ENCODE data around the gene SNED1.

SNED1 gene

DNA sequence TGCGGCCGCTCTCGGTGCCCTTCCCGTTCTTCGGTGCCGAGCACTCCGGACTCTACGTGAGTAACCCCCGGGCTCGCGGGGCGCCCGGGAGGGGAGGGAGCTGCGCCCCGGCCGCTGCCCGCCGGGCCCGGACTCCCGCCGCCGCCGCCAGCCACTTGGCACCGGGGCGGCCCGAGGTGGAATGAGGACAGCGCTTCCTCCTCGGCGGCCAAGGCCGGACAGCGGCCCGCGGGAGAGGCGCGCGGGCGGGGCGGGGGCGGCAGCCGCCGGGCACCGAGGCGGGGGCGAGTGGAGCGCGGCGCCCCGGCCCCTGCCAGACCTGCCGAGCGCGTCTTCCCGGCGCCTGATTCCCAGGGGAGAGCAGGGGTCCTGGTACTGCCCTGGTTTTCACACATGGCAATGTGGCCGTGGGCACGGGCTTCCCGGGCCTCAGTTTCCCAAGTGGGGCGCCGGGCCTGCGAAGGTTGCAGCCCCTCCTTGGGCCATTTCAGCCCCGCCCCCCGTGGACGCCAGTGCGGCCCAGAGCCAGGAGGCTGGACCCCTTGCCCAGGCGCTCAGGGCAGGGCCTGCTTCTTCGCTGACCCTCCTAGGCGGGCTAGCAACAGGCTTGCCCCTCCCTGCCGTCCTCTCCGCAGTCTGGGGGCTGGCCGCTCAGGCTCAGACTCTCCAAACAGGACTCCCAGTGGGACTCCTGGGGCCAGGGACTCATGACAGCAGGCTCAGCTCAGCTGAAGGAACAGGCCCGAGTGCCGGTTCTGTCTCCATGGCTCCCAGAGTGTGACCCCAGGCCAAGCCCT, 775 bp downstream of the SNED1 start:
- Histone ChIP-seq H3K4me3 (ENCODE audit: low read depth, low read length) (peak overlapping the region; percentile 83), H3K27me3 (ENCODE audit: control insufficient read depth, insufficient read depth, low read length) (peaks cover 33% of the 10 kb centered on the region), H3K9ac (ENCODE audit: low read depth, low read length) (no peak overlapping the region), H3K9me3 (ENCODE audit: control insufficient read depth, insufficient read depth, low read length) (peaks cover 9% of the 10 kb centered on the region), H3K4me1 (ENCODE audit: control insufficient read depth, insufficient read depth, low read length) (peaks cover 3% of the 10 kb centered on the region; the same call in 1 of the 2 replicates), H3K36me3 (ENCODE audit: control insufficient read depth, insufficient read depth, low read length) (no peaks in the 10 kb centered on the region), H3K27ac (ENCODE audit: low read depth, low read length) (no peak overlapping the region)

DNA sequence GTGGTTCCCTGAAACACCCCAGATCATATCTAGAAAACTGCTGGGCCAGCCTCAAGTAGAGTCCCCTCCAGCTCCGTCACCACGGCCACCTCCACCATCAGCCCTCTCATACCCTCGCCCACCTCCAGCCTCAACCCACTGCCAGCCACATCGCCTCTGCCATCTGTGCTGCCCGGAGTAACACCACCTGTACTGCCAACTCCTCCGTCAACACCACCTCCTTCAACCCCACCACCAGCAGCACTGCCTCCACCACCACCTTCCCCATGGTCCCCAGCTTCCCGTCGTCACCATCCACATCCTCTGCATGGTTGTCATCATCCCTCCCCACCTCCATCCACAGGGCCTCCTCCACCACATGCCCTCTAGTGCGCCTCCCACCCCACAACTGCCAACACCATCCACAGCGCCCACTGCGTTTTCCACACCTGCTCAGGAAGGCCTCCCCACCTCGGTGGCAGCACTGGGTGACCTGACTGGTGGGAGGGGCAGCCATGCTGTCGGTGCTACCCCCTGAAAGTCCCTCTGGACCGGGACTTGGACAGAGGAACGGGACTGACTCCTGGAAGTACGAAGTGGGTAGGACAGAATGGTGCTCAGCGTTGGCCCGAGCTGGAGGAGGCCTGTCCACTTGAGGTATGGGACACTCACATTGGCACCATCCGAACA, 1.6 kb downstream of the SNED1 start:
- H3K27me3 ChIP-seq (ENCODE audit: control insufficient read depth, insufficient read depth, low read length) = peaks cover 33% of the 10 kb centered on the region
- no peak overlapping the region for H3K4me3 ChIP-seq (ENCODE audit: low read depth, low read length)
- H3K36me3 ChIP-seq (ENCODE audit: control insufficient read depth, insufficient read depth, low read length) = no peaks in the 10 kb centered on the region
- H3K9me3 ChIP-seq (ENCODE audit: control insufficient read depth, insufficient read depth, low read length) = peaks cover 9% of the 10 kb centered on the region
- H3K27ac ChIP-seq (ENCODE audit: low read depth, low read length) = no peak overlapping the region
- H3K9ac ChIP-seq (ENCODE audit: low read depth, low read length) = no peak overlapping the region
- peaks cover 3% of the 10 kb centered on the region; the same call in 1 of the 2 replicates for H3K4me1 ChIP-seq (ENCODE audit: control insufficient read depth, insufficient read depth, low read length)

DNA sequence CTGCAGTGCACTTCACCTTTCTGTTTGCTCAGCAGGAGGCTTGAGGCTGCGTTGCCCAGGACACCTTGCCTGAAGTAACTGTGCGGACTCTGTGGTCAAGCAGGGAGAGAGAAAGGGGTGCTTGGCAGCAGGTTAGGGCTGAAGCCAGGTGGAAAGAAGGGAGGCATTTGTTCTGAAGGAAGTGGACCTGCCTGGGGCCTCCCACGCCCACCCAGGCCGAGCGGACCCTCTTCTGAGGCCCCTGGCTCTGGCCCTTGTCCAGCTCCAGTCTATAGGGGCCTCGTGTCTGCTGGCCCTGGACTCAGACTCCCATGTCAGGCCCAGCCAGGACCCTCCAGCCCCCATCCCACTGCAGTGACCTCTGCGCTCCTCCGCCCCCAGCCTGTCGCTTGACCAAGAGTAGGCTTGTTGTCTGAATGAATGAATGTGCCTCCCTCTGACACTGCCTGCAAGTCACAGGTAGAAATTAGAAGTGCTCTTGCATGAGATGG, 2.5 kb downstream of the SNED1 start:
- no peaks in the 10 kb centered on the region for H3K36me3 ChIP-seq (ENCODE audit: control insufficient read depth, insufficient read depth, low read length)
- H3K4me1 ChIP-seq (ENCODE audit: control insufficient read depth, insufficient read depth, low read length) = peaks cover 3% of the 10 kb centered on the region; the same call in 1 of the 2 replicates
- H3K4me3 ChIP-seq (ENCODE audit: low read depth, low read length) = no peak overlapping the region
- peaks cover 33% of the 10 kb centered on the region for H3K27me3 ChIP-seq (ENCODE audit: control insufficient read depth, insufficient read depth, low read length)
- H3K9me3 ChIP-seq (ENCODE audit: control insufficient read depth, insufficient read depth, low read length) = peaks cover 15% of the 10 kb centered on the region
- H3K9ac ChIP-seq (ENCODE audit: low read depth, low read length) = no peak overlapping the region
- H3K27ac ChIP-seq (ENCODE audit: low read depth, low read length) = no peak overlapping the region

DNA sequence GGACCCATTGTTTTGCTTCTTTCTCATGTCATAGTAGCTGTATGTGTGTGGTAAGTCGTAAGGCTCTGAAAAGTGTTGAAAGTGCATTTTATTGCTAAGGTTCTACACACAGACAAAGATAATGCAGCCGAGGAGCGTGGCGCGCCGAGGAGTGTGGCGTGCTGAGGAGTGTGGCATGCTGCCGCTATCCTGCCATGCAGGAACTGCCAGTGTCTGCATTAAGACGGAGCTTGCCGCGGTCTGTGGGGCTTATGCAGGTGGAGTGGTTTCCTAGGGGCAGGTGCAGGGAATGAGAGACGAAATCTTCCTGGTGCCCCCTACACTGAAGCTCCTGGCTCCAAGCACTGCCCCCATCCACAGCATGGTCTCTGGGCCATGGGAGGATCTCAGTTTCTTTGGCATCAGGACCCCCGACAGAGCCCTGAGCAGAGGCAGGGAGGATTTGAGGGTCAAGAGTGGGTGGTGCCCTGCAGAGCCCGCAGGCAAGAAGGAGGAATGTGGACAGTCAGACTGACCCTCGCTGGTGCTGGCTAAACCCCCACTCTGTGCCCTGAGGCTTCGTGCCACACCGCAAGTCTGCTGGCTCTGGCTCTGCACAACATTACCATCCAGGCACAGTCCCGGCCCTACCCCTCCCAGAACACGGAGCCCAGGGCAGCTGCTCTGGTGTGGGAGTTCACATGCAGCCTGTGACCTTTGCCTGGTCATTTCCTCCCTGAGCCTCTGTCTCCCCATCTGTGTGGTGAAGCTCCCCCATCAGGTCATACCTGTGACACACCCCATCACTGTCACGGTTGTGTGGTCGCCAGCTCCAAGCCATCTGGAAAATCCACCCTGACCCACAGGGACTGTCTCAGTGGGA, 3.2 kb downstream of the SNED1 start:
- peaks cover 3% of the 10 kb centered on the region; the same call in 1 of the 2 replicates for H3K4me1 ChIP-seq (ENCODE audit: control insufficient read depth, insufficient read depth, low read length)
- peaks cover 15% of the 10 kb centered on the region for H3K9me3 ChIP-seq (ENCODE audit: control insufficient read depth, insufficient read depth, low read length)
- peaks cover 33% of the 10 kb centered on the region for H3K27me3 ChIP-seq (ENCODE audit: control insufficient read depth, insufficient read depth, low read length)
- no peak overlapping the region for H3K27ac ChIP-seq (ENCODE audit: low read depth, low read length)
- H3K36me3 ChIP-seq (ENCODE audit: control insufficient read depth, insufficient read depth, low read length) = no peaks in the 10 kb centered on the region
- H3K9ac ChIP-seq (ENCODE audit: low read depth, low read length) = no peak overlapping the region
- no peak overlapping the region for H3K4me3 ChIP-seq (ENCODE audit: low read depth, low read length)

DNA sequence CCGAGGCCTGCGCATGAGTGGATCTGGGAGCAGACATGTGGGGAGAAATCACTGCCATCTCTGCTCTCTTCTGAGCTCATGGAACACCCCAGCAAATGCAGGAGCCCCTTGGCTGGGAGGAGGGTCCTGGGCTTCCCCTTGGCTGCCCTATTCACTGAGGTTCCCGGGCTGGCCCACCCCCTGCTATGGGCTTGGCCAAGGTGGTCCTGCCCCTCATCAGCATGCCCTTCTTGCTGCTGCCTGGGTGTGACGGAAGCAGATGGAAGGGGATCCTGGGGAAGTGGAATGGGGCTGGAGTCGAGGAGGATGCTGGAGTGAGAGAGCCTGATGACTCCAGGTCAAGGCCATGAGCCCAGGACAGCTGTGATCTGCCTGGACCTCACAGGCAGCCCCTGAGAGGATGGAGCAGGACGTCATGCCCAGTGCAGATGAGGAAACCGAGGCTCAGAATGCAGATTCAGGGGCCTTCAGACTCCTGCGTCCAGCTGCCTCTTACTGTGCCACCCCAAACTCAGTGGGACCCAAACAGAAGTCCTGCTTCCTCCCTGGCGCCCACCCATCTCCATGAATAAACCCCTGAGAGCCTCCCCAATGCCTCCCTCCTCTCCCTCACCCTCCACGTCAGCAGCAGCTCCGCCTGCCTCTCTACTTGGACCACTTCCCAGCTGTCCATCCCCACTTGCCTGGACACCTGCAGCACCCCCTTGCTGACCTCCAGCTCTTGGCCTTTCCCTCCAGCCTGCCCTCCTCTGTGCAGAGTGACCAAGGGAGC, 4.0 kb downstream of the SNED1 start:
- Histone ChIP-seq H3K4me3 (ENCODE audit: low read depth, low read length) (no peak overlapping the region), H3K4me1 (ENCODE audit: control insufficient read depth, insufficient read depth, low read length) (peaks cover 3% of the 10 kb centered on the region; the same call in 1 of the 2 replicates), H3K9me3 (ENCODE audit: control insufficient read depth, insufficient read depth, low read length) (peaks cover 15% of the 10 kb centered on the region), H3K9ac (ENCODE audit: low read depth, low read length) (no peak overlapping the region), H3K36me3 (ENCODE audit: control insufficient read depth, insufficient read depth, low read length) (no peaks in the 10 kb centered on the region), H3K27ac (ENCODE audit: low read depth, low read length) (no peak overlapping the region), H3K27me3 (ENCODE audit: control insufficient read depth, insufficient read depth, low read length) (peaks cover 25% of the 10 kb centered on the region)

DNA sequence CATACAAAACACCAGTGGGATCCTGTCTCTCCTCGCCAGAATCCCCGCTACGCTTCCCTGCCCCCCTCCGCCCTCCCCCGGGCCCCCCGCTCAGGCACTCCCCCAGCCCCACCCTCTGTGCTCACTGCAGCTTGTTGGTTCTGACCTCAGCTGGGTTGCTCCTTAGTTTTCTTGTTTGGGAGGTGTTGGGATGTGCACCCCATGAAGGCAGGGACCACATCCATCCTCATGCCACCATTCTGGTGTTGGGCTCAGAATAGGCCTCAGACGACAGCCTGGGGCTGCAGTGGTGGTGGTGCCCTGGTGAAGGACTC, 4.6 kb downstream of the SNED1 start:
- Histone ChIP-seq H3K4me1 (ENCODE audit: control insufficient read depth, insufficient read depth, low read length) (peaks cover 1% of the 10 kb centered on the region; the same call in 1 of the 2 replicates), H3K36me3 (ENCODE audit: control insufficient read depth, insufficient read depth, low read length) (no peaks in the 10 kb centered on the region), H3K27me3 (ENCODE audit: control insufficient read depth, insufficient read depth, low read length) (peaks cover 20% of the 10 kb centered on the region), H3K9ac (ENCODE audit: low read depth, low read length) (no peak overlapping the region), H3K4me3 (ENCODE audit: low read depth, low read length) (no peak overlapping the region), H3K9me3 (ENCODE audit: control insufficient read depth, insufficient read depth, low read length) (peaks cover 15% of the 10 kb centered on the region), H3K27ac (ENCODE audit: low read depth, low read length) (no peak overlapping the region)

DNA sequence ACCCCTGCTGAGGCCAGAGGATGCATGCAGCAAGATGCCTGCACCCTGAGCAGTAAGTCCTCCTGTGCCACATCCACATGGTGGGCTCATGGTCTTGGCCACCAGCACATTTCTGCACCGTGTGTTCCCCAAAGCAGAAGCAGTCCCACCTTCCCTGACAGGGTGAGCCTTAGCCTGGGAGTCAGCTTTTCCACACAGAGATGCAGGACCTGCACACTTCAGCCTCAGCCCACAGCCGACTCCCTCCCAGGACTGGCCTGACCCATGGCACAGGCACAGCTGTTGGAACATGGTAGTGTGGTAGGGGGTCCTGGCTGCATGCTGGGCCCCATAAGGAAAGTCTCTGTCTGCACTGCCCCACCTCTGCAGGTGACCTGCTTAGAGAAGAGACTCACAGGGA, 5.0 kb downstream of the SNED1 start:
- Histone ChIP-seq H3K4me3 (ENCODE audit: low read depth, low read length) (no peak overlapping the region), H3K27ac (ENCODE audit: low read depth, low read length) (no peak overlapping the region), H3K9me3 (ENCODE audit: control insufficient read depth, insufficient read depth, low read length) (peaks cover 15% of the 10 kb centered on the region), H3K4me1 (ENCODE audit: control insufficient read depth, insufficient read depth, low read length) (no peaks in the 10 kb centered on the region), H3K9ac (ENCODE audit: low read depth, low read length) (no peak overlapping the region), H3K27me3 (ENCODE audit: control insufficient read depth, insufficient read depth, low read length) (peaks cover 18% of the 10 kb centered on the region), H3K36me3 (ENCODE audit: control insufficient read depth, insufficient read depth, low read length) (no peaks in the 10 kb centered on the region)

DNA sequence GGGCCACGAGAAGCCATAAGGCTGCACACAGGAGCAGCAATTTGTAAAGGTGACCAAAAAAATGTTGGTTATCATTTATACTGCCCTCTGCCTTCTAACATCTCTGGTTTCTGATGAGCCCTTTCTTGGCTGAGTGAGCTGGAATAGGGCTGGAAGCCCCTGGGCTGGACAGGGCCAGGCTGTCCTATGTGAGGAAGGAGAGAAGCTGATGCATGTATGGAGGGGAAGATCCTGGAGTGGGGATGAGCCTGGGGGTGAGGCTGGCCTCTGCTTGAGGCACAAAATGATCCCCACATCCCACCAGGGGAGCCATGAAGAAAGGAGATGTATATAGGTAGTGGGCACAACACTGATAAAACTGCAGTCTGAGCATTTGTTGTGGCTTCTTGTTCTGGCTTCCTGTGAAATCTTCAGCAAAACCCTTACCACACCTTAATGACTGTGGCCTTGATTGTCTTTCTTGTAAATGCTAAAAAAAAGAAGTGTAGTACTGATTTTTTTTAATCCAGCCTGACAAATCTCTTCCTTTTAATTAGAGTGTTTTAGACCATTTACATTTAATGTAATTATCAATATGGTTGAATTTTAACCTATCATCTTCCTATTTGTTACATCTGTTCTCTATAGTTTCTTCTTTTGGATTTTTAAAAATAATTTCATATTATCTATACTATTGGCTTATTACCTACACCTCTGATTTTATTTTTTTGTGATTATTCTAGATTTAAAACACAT, 5.6 kb downstream of the SNED1 start:
- Histone ChIP-seq H3K4me1 (ENCODE audit: control insufficient read depth, insufficient read depth, low read length) (no peaks in the 10 kb centered on the region), H3K9ac (ENCODE audit: low read depth, low read length) (no peak overlapping the region), H3K36me3 (ENCODE audit: control insufficient read depth, insufficient read depth, low read length) (no peaks in the 10 kb centered on the region), H3K4me3 (ENCODE audit: low read depth, low read length) (no peak overlapping the region), H3K27me3 (ENCODE audit: control insufficient read depth, insufficient read depth, low read length) (peaks cover 18% of the 10 kb centered on the region), H3K9me3 (ENCODE audit: control insufficient read depth, insufficient read depth, low read length) (peaks cover 15% of the 10 kb centered on the region), H3K27ac (ENCODE audit: low read depth, low read length) (no peak overlapping the region)

DNA sequence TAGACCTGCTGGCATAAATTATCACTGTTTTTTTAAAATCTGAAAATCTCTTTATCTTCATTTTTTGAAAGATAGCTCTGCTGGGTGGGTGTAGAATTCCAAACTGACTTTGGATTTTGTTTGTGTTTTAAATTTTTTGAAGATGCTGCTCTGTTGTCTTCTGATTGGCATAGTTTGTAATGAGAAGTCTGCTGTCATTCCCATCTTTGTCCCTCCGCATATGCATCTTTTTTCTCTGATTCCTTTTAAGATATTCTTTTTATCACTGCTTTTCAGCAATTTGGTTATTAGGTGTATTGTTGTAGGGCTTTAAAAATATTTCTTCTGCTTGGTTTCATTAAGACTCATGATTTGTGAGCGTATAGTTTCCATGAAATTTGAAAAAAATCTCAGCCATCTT, 7.2 kb downstream of the SNED1 start:
- H3K9me3 ChIP-seq (ENCODE audit: control insufficient read depth, insufficient read depth, low read length) = peaks cover 15% of the 10 kb centered on the region
- peaks cover 3% of the 10 kb centered on the region for H3K27me3 ChIP-seq (ENCODE audit: control insufficient read depth, insufficient read depth, low read length)
- H3K9ac ChIP-seq (ENCODE audit: low read depth, low read length) = no peak overlapping the region
- H3K4me3 ChIP-seq (ENCODE audit: low read depth, low read length) = no peak overlapping the region
- no peak overlapping the region for H3K27ac ChIP-seq (ENCODE audit: low read depth, low read length)
- peaks cover 12% of the 10 kb centered on the region for H3K4me1 ChIP-seq (ENCODE audit: control insufficient read depth, insufficient read depth, low read length)
- H3K36me3 ChIP-seq (ENCODE audit: control insufficient read depth, insufficient read depth, low read length) = no peaks in the 10 kb centered on the region

DNA sequence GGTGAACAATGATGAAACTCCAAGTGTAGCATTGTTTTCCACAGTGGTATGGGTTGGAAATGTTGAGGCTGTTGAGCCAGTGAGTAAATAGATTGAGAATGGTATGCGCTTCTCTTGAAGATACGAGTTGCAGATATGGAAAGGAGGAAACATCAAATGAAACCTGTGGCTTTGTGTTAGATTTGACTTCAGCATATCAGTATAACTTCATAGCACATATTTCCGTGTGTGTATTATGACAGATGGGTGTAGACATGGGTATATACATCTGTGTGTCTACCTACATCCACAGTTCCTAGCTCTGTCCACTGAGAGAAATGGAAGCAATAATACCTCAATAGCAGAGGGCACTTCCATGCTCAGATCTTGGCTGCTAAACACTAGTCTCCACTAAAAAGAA, 8.0 kb downstream of the SNED1 start:
- no peaks in the 10 kb centered on the region for H3K36me3 ChIP-seq (ENCODE audit: control insufficient read depth, insufficient read depth, low read length)
- H3K27ac ChIP-seq (ENCODE audit: low read depth, low read length) = no peak overlapping the region
- H3K9me3 ChIP-seq (ENCODE audit: control insufficient read depth, insufficient read depth, low read length) = peaks cover 15% of the 10 kb centered on the region
- H3K4me1 ChIP-seq (ENCODE audit: control insufficient read depth, insufficient read depth, low read length) = peaks cover 14% of the 10 kb centered on the region
- H3K9ac ChIP-seq (ENCODE audit: low read depth, low read length) = no peak overlapping the region
- no peak overlapping the region for H3K4me3 ChIP-seq (ENCODE audit: low read depth, low read length)
- H3K27me3 ChIP-seq (ENCODE audit: control insufficient read depth, insufficient read depth, low read length) = no peaks in the 10 kb centered on the region; the same call in 1 of the 2 replicates
